ENCODE measurements around the gene ARMH3. TPM values are rescaled to one million over a fixed set of nuclear protein-coding genes. Genes with fewer than 3 reads are reported as not detected.

Gene ARMH3
- total RNA-seq, 2 experiments from 2014 or later: 7.9 to 24.3 TPM

- Histone ChIP-seq H4K20me1 (ENCODE audit: insufficient read depth, low read length) (no peaks in the 10 kb centered on the region), H3K27ac (ENCODE audit: low read depth, low read length, poor library complexity, severe bottlenecking) (no peak overlapping the region), H3K79me2 (ENCODE audit: insufficient read depth, low read depth, low read length) (no peaks in the 10 kb centered on the region), H3K9me3 (ENCODE audit: low read length) (no peaks in the 10 kb centered on the region), H3K4me1 (ENCODE audit: insufficient read depth, low read length, poor library complexity, severe bottlenecking) (no peaks in the 10 kb centered on the region), H3K9me2 (ENCODE audit: insufficient read depth, low read length) (no peaks in the 10 kb centered on the region), H3K4me3 (ENCODE audit: low read depth, low read length, poor library complexity, severe bottlenecking) (no peak overlapping the region), H3K36me3 (ENCODE audit: insufficient read depth, low read length) (peaks cover 57% of the 10 kb centered on the region), H2AFZ (ENCODE audit: low read length) (no peak overlapping the region), H3K4me2 (ENCODE audit: low read length) (no peak overlapping the region)
- CTCF ChIA-PET (ENCODE audit: unreplicated experiment): no interaction called here
- DNase-seq (ENCODE audit: low spot score): no peak
- no peak for TF ChIP-seq EZH2phosphoT487 (IDR thresholded peaks at IDR 0.05; ENCODE audit: borderline replicate concordance, low read depth, low read length)
- TF ChIP-seq, protein P1, sequence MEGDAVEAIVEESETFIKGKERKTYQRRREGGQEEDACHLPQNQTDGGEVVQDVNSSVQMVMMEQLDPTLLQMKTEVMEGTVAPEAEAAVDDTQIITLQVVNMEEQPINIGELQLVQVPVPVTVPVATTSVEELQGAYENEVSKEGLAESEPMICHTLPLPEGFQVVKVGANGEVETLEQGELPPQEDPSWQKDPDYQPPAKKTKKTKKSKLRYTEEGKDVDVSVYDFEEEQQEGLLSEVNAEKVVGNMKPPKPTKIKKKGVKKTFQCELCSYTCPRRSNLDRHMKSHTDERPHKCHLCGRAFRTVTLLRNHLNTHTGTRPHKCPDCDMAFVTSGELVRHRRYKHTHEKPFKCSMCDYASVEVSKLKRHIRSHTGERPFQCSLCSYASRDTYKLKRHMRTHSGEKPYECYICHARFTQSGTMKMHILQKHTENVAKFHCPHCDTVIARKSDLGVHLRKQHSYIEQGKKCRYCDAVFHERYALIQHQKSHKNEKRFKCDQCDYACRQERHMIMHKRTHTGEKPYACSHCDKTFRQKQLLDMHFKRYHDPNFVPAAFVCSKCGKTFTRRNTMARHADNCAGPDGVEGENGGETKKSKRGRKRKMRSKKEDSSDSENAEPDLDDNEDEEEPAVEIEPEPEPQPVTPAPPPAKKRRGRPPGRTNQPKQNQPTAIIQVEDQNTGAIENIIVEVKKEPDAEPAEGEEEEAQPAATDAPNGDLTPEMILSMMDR (conservative IDR thresholded peaks at IDR 0.05; ENCODE audit: low read length): no peak
- no TSS peak for BruUV-seq (replicated peaks)
- POLR2A ChIA-PET: interaction anchor here (0.7 to 1.2 kb wide), 3 partner anchors 20 to 54 kb away, joined by 3 to 8 read pairs (median 4); no protein-coding TSS in a partner anchor
- intact Hi-C loops (cut with micrococcal nuclease; ENCODE audit: unreplicated experiment): no loop called here
Measured at GRCh38 chr10:102027261-102027660, 28.7 kb downstream of the ARMH3 start.

DNA sequence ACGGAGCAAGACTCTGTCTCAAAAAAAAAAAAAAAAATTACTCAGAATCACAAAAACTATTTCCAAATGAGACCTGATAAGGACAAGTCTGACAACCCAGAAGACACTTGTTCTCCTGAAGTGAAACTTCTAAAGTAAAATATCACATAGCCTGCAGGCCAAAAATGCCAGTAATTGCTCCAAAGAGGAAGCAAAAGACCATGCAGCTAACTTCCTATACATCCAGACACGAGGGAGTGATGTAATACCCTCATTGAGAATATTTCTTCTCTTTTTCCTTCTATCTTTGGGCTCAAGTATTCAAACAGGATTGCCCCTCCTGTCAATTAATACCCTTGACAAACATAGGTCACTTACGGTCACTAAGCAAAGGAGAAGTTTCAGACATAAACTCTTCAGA is 31.2 kb downstream of the ARMH3 start:
- BruUV-seq (replicated peaks): no TSS peak
- DNase-seq (ENCODE audit: low spot score): no peak
- Histone ChIP-seq H4K20me1 (ENCODE audit: insufficient read depth, low read length) (no peaks in the 10 kb centered on the region), H3K79me2 (ENCODE audit: insufficient read depth, low read depth, low read length) (no peaks in the 10 kb centered on the region), H3K4me3 (ENCODE audit: low read depth, low read length, poor library complexity, severe bottlenecking) (no peak overlapping the region), H3K4me2 (ENCODE audit: low read length) (no peak overlapping the region), H3K36me3 (ENCODE audit: insufficient read depth, low read length) (peaks cover 58% of the 10 kb centered on the region), H3K27ac (ENCODE audit: low read depth, low read length, poor library complexity, severe bottlenecking) (no peak overlapping the region), H3K9me2 (ENCODE audit: insufficient read depth, low read length) (no peaks in the 10 kb centered on the region), H3K4me1 (ENCODE audit: insufficient read depth, low read length, poor library complexity, severe bottlenecking) (no peaks in the 10 kb centered on the region), H3K9me3 (ENCODE audit: low read length) (peaks cover 5% of the 10 kb centered on the region; the same call in 1 of the 2 replicates), H2AFZ (ENCODE audit: low read length) (no peak overlapping the region)
- TF ChIP-seq, protein P1 (conservative IDR thresholded peaks at IDR 0.05; ENCODE audit: low read length): no peak
- no peak for TF ChIP-seq EZH2phosphoT487 (IDR thresholded peaks at IDR 0.05; ENCODE audit: borderline replicate concordance, low read depth, low read length)
- intact Hi-C loops (cut with micrococcal nuclease; ENCODE audit: unreplicated experiment): no loop called here
- ChIA-PET POLR2A (interaction anchor here (0.7 kb wide), 1 partner anchor 38 kb away, joined by 4 read pairs; no protein-coding TSS in a partner anchor), CTCF (ENCODE audit: unreplicated experiment) (no interaction called here)

GRCh38 chr10:102020938-102021337 is 35.0 kb downstream of the ARMH3 start:
- intact Hi-C loops (cut with micrococcal nuclease; ENCODE audit: unreplicated experiment): no loop called here
- Histone ChIP-seq H3K9me3 (ENCODE audit: low read length) (peaks cover 5% of the 10 kb centered on the region; the same call in 1 of the 2 replicates), H2AFZ (ENCODE audit: low read length) (no peak overlapping the region), H3K79me2 (ENCODE audit: insufficient read depth, low read depth, low read length) (no peaks in the 10 kb centered on the region), H3K27ac (ENCODE audit: low read depth, low read length, poor library complexity, severe bottlenecking) (no peak overlapping the region), H3K9me2 (ENCODE audit: insufficient read depth, low read length) (no peaks in the 10 kb centered on the region), H3K4me1 (ENCODE audit: insufficient read depth, low read length, poor library complexity, severe bottlenecking) (no peaks in the 10 kb centered on the region), H3K4me2 (ENCODE audit: low read length) (no peak overlapping the region), H3K36me3 (ENCODE audit: insufficient read depth, low read length) (peaks cover 51% of the 10 kb centered on the region), H4K20me1 (ENCODE audit: insufficient read depth, low read length) (no peaks in the 10 kb centered on the region), H3K4me3 (ENCODE audit: low read depth, low read length, poor library complexity, severe bottlenecking) (no peak overlapping the region)
- CTCF ChIA-PET (ENCODE audit: unreplicated experiment): no interaction called here
- no peak for TF ChIP-seq EZH2phosphoT487 (IDR thresholded peaks at IDR 0.05; ENCODE audit: borderline replicate concordance, low read depth, low read length)
- TF ChIP-seq, protein P1 (conservative IDR thresholded peaks at IDR 0.05; ENCODE audit: low read length): no peak
- DNase-seq (ENCODE audit: low spot score): no peak
- no TSS peak for BruUV-seq (replicated peaks)
- POLR2A ChIA-PET: interaction anchor here (0.5 to 0.9 kb wide), 4 partner anchors 11 to 176 kb away, joined by 3 read pairs; no protein-coding TSS in a partner anchor
